ENCODE results near the gene NCAPD3.

NCAPD3 gene

GRCh38 chr11:134252346-134253187, 28.8 kb upstream of the NCAPD3 start:
- DNase-seq (ENCODE audit: low read depth), result no peak

- no peak for DNase-seq (ENCODE audit: low read depth)
Observed at GRCh38 chr11:134250675-134251074, 26.9 kb upstream of the NCAPD3 start.

- no peak for DNase-seq (ENCODE audit: low read depth)
Observed at GRCh38 chr11:134250246-134250645, 26.5 kb upstream of the NCAPD3 start.

GRCh38 chr11:134248910-134249480, 25.2 kb upstream of the NCAPD3 start:
- DNase-seq (ENCODE audit: low read depth), result no peak

GRCh38 chr11:134246678-134247077, 22.9 kb upstream of the NCAPD3 start:
- no peak for DNase-seq (ENCODE audit: low read depth)

GRCh38 chr11:134246100-134246499, 22.3 kb upstream of the NCAPD3 start:
- no peak for DNase-seq (ENCODE audit: low read depth)

- DNase-seq (ENCODE audit: low read depth), result no peak
Observed at GRCh38 chr11:134245434-134245833, 21.7 kb upstream of the NCAPD3 start.

GRCh38 chr11:134244593-134244992, 20.8 kb upstream of the NCAPD3 start:
- DNase-seq (ENCODE audit: low read depth), result no peak

GRCh38 chr11:134243913-134244312, 20.1 kb upstream of the NCAPD3 start:
- no peak for DNase-seq (ENCODE audit: low read depth)

GRCh38 chr11:134242376-134242775, 18.6 kb upstream of the NCAPD3 start:
- DNase-seq (ENCODE audit: low read depth), result no peak

GRCh38 chr11:134240592-134240991, 16.8 kb upstream of the NCAPD3 start:
- DNase-seq (ENCODE audit: low read depth), result no peak

GRCh38 chr11:134238956-134239355, 15.2 kb upstream of the NCAPD3 start:
- no peak for DNase-seq (ENCODE audit: low read depth)

GRCh38 chr11:134237557-134237922, 13.8 kb upstream of the NCAPD3 start:
- DNase-seq (ENCODE audit: low read depth), result no peak

GRCh38 chr11:134236834-134237556, 13.2 kb upstream of the NCAPD3 start:
- DNase-seq (ENCODE audit: low read depth), result no peak

- no peak for DNase-seq (ENCODE audit: low read depth)
Observed at GRCh38 chr11:134235399-134235798, 11.6 kb upstream of the NCAPD3 start.

- DNase-seq (ENCODE audit: low read depth), result no peak
Observed at GRCh38 chr11:134233729-134234179, 10.0 kb upstream of the NCAPD3 start.

- DNase-seq (ENCODE audit: low read depth), result no peak
Observed at GRCh38 chr11:134231958-134232659, 8.3 kb upstream of the NCAPD3 start.

GRCh38 chr11:134230339-134230738, 6.6 kb upstream of the NCAPD3 start:
- no peak for DNase-seq (ENCODE audit: low read depth)

GRCh38 chr11:134229126-134229790, 5.5 kb upstream of the NCAPD3 start:
- no peak for DNase-seq (ENCODE audit: low read depth)

- DNase-seq (ENCODE audit: low read depth), result no peak
Observed at GRCh38 chr11:134228625-134229024, 4.9 kb upstream of the NCAPD3 start.

- no peak for DNase-seq (ENCODE audit: low read depth)
Observed at GRCh38 chr11:134226806-134227325, 3.1 kb upstream of the NCAPD3 start.
